Lower leg skin (tissue), 3 donors: ENCODE results near the gene STRIP1.

Source experiments
- POLR2A ChIP-seq, 2 donors: fragments of 450-650 bp; IDR thresholded peaks; one replicate each; pipeline ENCODE4 v1.6.1; 2016 to 2017; ENCODE audit warnings: antibody characterized with exemption in 2 of 2, mild to moderate bottlenecking in 1 of 2, moderate library complexity in 1 of 2
- TF ChIP-seq, protein P1 (sequence below), 3 donors: fragments of 450-650 bp; IDR thresholded peaks; one replicate each; pipeline ENCODE4 v1.5.1; 2016; ENCODE audit warnings: antibody characterized with exemption in 3 of 3, mild to moderate bottlenecking in 3 of 3, moderate library complexity in 2 of 3

DNA sequence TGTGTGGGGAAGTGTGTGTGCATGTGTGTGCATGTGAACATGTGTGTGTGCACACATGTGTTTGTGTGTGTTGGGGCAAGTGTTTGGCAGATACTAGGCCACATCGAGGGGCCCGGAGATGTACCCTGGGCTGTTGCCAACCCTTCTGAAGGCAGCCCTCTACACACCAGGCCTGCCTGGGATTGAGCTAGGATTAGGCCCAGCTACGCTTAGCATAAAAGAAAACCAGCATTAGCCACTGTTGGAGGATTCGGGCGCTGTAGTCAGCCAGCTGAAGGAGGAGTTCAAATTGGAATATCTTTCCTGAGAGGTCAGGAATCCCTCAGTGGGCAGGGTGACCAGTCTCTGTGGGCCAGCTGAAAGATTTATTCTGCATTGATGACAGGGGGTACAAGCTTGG, 46.6 kb downstream of the STRIP1 start:
- TF ChIP-seq, protein P1, sequence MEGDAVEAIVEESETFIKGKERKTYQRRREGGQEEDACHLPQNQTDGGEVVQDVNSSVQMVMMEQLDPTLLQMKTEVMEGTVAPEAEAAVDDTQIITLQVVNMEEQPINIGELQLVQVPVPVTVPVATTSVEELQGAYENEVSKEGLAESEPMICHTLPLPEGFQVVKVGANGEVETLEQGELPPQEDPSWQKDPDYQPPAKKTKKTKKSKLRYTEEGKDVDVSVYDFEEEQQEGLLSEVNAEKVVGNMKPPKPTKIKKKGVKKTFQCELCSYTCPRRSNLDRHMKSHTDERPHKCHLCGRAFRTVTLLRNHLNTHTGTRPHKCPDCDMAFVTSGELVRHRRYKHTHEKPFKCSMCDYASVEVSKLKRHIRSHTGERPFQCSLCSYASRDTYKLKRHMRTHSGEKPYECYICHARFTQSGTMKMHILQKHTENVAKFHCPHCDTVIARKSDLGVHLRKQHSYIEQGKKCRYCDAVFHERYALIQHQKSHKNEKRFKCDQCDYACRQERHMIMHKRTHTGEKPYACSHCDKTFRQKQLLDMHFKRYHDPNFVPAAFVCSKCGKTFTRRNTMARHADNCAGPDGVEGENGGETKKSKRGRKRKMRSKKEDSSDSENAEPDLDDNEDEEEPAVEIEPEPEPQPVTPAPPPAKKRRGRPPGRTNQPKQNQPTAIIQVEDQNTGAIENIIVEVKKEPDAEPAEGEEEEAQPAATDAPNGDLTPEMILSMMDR (IDR thresholded peaks at IDR 0.05): no peak
- TF ChIP-seq POLR2A (IDR thresholded peaks at IDR 0.05): no peak
